GM13977 (cell line): ENCODE measurements around the gene TYW5.
A peak's percentile ranks its signal among the peaks of the same experiment; 100 is the strongest.

Experiments used
- DNase-seq: peaks from one replicate; pipeline ENCODE4 v3.0.0; 2012; ENCODE audit warnings: low spot score
- in situ Hi-C: fragments of 300-500 bp; cut with MboI; formaldehyde crosslinking; loops from one replicate; pipeline ENCODE4 v1.12.0; 2022; ENCODE audit warnings: low sequenced_read_pairs, low pct_unique_long_range_greater_than_20kb, mixed read lengths, inconsistent platforms; ENCODE audit not compliant: unreplicated experiment
- TF ChIP-seq, protein P1 (sequence below): IDR thresholded peaks from 2 replicates; pipeline ENCODE4 v1.5.1; 2012; ENCODE audit warnings: mild to moderate bottlenecking, control low read depth; ENCODE audit not compliant: insufficient read depth; ENCODE audit errors: extremely low read depth, missing control alignments

The TYW5 gene

DNA sequence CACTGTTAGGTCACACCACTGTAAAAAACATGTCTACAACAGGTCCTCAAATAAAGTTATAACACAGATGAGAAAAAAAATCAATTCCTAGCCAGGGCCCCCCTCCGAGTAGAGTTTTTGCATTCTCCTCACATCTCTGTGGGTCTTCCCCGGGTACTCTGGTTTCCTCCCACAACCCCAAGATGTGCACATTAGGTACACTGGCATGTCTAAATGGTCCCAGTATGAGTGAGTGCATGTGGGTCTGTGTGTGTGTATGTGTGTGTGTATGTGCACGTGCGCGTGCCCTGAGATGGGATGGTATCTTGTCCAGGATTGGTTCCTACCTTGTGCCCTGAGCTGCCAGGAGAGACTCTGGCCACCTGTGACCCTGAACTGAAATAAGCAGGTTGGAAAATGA is 4.9 kb downstream of the TYW5 start:
- TF ChIP-seq, protein P1, sequence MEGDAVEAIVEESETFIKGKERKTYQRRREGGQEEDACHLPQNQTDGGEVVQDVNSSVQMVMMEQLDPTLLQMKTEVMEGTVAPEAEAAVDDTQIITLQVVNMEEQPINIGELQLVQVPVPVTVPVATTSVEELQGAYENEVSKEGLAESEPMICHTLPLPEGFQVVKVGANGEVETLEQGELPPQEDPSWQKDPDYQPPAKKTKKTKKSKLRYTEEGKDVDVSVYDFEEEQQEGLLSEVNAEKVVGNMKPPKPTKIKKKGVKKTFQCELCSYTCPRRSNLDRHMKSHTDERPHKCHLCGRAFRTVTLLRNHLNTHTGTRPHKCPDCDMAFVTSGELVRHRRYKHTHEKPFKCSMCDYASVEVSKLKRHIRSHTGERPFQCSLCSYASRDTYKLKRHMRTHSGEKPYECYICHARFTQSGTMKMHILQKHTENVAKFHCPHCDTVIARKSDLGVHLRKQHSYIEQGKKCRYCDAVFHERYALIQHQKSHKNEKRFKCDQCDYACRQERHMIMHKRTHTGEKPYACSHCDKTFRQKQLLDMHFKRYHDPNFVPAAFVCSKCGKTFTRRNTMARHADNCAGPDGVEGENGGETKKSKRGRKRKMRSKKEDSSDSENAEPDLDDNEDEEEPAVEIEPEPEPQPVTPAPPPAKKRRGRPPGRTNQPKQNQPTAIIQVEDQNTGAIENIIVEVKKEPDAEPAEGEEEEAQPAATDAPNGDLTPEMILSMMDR: no peak
- DNase-seq: no peak
- in situ Hi-C loops: no loop called here

DNA sequence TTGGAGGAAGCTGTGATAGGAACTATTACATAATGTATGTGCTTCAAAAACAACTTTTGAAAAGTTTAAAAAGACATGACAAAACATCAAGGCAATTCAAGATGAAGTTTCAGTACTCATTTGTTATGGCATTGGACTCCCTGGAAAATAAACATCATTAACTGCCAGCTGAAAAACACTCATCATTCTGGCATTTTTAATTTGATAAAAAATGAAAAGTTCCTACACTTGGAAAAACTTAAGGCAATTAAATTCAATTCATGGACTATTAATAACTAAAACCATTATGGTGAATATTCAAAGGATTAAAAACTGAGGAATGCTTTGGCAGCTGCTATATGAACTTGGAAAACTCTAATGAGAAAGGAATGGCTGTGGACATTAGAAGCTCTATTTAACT is 8.5 kb downstream of the TYW5 start:
- TF ChIP-seq, protein P1: no peak

DNA sequence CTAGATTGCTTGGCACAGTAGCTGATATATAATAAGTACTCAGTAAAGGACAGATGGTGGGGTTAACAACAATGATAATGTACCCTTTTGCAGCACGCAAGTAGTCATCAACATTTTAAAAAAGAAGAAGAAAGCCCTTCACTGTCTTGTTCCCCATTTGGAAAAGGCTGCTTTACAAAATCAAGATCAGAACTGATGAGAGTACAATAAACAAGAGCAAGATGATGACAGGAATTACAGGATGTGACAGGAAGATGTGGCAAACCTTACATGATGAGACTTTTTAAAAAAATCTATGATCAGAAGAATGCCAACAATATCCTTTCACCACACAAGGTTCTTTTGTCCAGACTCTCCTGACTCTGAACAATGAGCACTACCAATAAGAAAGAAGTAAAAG is 9.1 kb downstream of the TYW5 start:
- DNase-seq: no peak
- in situ Hi-C loops: no loop called here
- TF ChIP-seq, protein P1: no peak

More for the DNA sequence above, 8.5 kb downstream of the TYW5 start:
- in situ Hi-C loops: no loop called here
- DNase-seq: no peak

- DNase-seq: no peak
- in situ Hi-C loops: no loop called here
- TF ChIP-seq, protein P1: no peak
Measured at GRCh38 chr2:199943373-199943772, 11.9 kb downstream of the TYW5 start.

DNA sequence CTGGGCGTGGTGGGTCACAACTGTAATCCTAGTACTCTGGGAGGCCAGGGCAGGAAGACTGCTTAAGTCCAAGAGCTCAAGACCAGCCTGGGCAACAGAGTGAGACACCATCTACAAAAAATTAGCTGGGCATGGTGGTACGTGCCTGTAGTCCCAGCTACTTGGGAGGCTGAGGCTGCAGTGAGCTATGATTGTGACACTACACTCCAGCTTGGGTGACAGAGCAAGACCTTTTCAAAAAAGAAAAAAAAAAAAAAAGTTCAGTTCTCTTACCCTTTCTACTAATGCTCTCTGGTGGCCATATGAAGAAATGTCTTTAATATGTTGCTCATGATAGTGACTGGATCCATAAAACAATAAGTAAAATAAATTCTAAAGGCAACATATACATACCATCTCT is 14.9 kb downstream of the TYW5 start:
- no peak for DNase-seq
- in situ Hi-C loops: no loop called here

GRCh38 chr2:199936554-199936953 is 18.7 kb downstream of the TYW5 start:
- no peak for DNase-seq

More for the DNA sequence above, 14.9 kb downstream of the TYW5 start:
- TF ChIP-seq, protein P1: peak; percentile 43

More at GRCh38 chr2:199936554-199936953, 18.7 kb downstream of the TYW5 start:
- in situ Hi-C loops: no loop called here
- TF ChIP-seq, protein P1: no peak
